Kasumi-1 (cell line): ENCODE results near the gene TMED6.
A peak's percentile ranks its signal among the peaks of the same experiment; 100 is the strongest.

Source experiments
- DNase-seq, 2 experiments: peaks; one replicate each; lab custom pipeline; 2025; lab: John Stamatoyannopoulos, UW

The TMED6 gene

GRCh38 chr16:69351309-69352027 is at the start of gene TMED6:
TMED6 (minus strand) TSS chr16:69351786; CDS start chr16:69351753, 33 bp downstream.
- no peak for DNase-seq

GRCh38 chr16:69399361-69399760 is 47.8 kb upstream of the TMED6 start:
- no peak for DNase-seq

DNA sequence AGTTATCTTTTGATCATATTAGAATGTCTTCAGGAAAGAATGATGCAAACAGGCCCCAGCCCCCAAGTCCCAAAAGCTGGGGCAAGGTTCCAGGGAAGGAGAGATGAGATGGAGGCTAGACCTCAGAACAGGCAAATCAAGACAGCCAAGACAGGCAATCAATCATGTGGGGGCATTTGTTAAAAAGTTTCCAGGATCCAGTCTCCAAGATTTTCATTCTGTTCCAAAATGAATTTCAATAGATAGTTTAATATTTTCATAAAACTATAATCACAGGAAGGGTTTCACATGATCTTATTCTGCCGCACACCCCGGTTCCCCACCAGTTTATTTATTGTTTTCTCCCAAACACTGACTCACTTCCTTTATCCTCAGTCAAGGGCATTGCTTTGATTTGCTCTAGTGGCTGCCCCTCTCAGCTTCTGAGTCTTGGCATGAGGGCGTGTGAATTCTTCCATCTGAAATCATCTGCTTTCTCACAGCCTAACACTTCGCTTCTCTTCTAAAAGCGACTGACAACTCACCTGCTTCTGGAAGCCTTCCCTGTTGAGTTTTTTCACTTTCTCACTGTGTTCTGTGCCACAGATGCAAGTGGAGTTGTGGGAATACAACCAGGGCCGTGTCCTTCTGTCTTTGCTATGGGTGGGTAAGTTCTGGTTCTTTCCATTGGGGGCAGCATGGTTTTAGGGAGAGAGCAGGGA is 46.4 kb upstream of the TMED6 start:
- DNase-seq = peak; percentile 47 to 48

DNA sequence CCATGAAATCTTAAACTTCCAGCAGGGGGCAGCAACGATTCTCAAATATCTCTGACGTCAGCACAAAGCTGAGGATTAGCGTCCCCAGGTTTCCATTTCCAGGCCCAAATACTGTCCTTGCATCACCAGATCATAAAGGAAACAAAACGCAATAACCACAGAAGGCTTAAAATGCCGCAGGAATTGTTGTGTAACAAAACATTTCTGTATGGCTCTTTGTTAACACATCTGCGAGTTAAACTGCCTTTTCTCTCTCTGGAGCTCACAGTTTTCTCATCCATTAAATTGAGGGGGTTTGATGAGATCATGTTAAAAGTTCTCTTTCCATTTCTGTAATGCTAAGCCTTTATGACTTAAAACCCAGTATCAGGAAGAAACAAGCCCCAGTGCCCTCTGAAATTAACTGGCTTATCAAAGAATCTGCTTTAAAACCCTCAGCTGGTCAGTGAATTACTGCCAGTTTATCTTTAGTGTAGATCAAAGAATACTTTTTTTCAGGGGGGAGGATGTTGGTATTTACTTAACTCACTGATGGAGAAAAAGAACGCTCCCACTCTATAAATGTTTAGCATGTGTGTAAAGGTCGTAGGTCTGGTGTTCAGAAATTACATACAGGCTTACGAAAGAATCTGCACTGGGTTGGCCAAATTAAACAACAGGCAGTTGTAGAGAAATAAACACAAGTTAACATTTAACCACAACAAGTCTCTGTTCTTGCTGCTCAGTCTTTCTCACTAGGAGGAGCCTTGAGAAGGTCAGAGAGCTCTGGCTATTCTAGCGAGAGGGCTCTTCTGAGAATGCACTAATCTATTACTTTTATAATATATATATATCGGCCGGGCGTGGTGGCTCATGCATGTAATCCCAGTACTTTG is 44.8 kb upstream of the TMED6 start:
- peak; percentile 89 to 92 for DNase-seq

DNA sequence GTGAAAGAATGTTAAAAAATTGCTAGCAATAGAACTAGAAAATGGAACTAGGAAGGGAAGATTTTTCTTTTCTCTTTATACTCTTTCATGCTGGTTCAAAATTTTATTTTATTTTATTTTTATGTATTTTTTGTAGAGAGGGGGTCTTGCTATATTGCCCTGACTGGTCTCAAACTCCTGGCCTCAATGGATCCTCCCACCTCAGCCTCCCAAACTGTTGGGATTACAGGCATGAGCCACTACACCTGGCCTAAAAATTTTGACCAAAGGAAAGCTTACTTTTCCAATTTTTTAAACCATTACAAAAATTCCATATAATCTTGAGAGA is 44.2 kb upstream of the TMED6 start:
- no peak for DNase-seq

GRCh38 chr16:69393898-69394849 is 42.6 kb upstream of the TMED6 start:
- no peak for DNase-seq

GRCh38 chr16:69386596-69386995 is 35.0 kb upstream of the TMED6 start:
- no peak for DNase-seq

- no peak for DNase-seq
These were observed 33.4 kb upstream of the TMED6 start for GRCh38 chr16:69384974-69385373.

GRCh38 chr16:69382421-69382820 is 30.8 kb upstream of the TMED6 start:
- DNase-seq = no peak

DNA sequence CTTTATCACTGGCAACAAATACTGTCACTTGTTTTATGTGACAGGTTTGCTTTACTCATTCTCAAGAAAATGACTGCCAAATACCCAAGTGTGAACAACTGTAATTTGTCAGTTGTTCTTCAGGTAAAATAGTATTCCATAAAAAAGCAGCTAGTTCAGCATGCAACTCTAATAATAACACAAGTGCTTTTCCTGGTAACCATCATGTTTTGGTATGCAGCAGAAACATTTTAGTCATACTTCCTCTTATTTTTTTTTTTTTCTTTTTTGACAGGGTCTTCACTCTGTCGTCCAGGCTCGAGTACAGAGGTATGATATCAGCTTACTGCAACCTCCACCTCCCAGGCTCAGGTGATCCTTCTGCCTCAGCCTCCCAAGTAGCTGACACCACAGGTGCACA is 29.6 kb upstream of the TMED6 start:
- DNase-seq = peak; percentile 8 to 47

GRCh38 chr16:69378760-69379159 is 27.2 kb upstream of the TMED6 start:
- no peak for DNase-seq

DNA sequence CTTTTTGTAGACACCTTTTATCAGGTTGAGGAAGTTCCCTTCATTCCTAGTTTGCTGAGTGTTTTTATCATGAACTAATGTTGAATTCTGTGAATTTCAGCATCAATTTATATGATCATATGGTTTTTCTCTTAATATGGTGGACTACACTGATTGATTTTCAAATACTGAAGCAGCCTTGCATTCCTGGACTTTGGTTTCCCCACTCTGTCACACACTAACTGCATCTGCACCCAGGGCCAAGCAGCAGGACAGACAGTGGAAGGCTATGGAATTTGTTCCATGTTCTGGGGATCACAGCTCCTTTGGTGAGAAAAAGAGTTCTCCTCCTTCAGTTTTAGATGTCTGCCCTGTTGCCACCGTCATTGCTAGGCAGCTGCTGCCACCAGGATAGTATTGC is 26.4 kb upstream of the TMED6 start:
- no peak for DNase-seq

- DNase-seq = no peak
These were observed 24.9 kb upstream of the TMED6 start for GRCh38 chr16:69376393-69377059.

DNA sequence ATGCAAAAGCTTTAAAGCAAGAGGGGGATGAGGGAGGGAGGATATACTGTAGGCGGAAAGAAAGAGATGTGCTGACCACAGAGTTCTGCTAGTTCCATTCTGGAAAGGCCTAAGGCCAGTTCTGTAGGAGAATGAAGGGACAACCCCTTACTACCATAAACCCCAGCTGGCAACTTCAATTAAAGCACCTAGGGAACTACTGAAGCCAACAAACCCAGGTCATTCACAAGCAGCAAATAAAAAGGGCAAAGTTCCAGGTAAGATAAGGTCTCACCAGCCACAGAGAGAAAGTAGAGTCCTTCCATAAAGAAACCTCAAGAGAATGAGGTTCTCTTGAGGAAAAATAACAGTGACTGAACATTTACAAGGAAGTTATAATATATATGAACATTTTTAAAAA is 21.4 kb upstream of the TMED6 start:
- DNase-seq = no peak

DNA sequence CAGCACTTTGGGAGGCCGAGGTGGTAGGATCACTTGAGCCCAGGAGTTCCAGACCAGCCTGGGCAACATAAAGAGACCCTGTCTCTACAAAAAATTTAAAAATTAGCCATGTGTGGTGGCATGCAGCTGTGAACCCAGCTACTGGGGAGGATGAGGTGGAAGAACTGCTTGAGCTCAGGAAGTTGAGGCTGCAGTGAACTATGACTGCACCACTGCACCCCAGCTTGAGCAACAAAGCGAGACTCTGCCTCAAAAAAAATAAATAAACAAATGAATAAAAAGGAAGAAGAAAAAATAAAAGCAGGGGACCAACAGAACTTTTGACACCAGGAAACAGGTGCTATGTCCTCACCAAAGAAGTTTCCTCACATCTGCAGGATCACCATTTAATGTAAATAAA is 20.0 kb upstream of the TMED6 start:
- DNase-seq = no peak

DNA sequence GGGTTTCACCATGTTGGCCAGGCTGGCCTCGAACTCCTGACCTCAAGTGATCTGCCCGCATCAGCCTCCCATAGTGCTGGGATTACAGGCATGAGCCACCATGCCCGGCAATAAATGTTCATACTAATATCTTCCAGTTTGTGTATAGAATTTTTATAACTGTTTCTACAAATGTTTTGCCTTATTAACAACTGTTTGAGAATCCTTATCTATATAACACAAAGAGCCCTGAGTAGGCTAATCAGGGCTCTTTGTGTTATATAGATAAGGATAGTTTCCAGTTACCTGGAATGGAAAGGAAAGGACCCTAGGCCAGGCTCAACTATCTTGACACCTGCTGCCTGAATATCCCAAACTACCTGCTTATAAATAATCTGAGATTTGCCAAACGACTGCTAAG is 17.3 kb upstream of the TMED6 start:
- no peak for DNase-seq

GRCh38 chr16:69367980-69368379 is 16.4 kb upstream of the TMED6 start:
- peak; percentile 71 to 78 for DNase-seq

DNA sequence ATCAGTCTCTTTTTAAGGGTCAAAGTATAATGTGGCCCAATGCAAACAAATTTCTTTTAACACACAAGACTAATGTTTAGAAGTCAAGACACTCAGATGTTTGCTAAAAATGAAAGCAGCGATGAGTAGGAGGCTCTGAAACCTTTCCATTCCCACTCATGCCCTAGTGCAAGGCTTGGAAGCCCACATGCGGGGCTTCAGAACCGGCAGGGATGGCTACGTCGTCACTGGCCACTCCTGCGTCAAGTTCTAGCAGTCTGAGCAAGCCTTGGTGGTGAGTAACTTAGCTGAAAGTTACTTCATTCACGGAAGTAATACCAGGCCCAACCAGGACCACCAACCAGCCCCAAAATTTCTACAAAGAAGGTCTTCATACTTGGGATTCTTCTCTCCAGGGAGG is 14.8 kb upstream of the TMED6 start:
- DNase-seq = no peak

DNA sequence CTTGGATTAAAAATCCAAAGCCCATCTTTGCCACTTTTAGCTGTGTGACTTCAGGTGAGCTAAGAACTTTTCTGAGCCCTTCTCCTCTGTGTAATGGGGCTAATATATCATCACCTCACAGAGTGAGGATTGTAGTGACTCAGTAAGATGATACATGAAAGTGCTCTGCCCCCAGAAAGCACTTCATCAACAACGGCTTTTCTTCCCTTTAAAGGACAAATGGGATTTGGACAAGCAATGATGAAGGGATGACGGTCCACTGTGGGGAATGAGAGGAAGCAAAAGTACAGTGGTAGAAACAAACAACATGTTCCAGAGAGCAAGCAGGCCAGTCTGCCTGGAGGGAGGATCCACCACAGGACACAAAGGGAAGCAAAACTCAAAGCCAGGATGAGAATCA is 14.3 kb upstream of the TMED6 start:
- no peak for DNase-seq

DNA sequence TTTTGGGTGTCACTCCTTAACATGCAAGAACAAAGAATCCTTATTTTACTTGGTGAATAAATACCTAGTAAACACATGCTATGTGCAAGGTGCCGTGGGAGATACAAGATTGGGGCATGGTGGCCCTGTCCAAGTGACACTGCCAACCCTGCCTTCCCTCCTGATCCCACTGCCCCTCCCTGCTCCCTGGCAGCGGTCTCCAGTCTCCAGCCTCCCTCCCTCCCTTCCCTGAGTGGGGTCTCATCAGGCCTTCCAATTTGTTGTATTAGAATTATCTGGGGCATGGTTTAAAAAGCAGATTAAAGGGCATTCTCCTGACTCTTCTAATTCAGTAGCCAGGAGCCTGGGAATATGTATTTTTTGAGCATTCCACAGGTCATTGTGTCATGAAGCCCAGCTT is 12.5 kb upstream of the TMED6 start:
- no peak for DNase-seq

DNA sequence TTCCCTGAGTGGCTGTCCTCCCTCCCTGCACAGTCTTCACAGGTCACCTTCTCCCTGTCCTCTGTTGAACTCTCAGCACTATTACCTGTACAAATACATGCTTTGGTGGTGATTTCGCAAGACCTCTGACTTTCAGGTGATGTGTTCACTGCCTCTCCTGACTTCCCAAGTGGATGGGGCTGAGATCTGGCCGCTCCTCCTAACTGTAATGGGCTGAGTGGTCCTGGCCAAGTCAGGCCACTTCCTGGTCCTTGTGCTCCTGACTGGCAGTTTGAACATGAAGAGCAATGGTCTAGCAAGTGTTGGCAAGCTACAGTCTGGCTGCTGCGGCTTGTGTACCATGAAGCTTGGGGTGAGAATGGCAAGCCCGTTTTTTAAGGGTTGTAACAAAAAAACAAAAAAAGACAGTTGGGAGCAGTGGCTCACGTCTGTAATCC is 11.7 kb upstream of the TMED6 start:
- no peak for DNase-seq
